Measurements from ENCODE around the gene GPR68. TPM values are rescaled to one million over a fixed set of nuclear protein-coding genes. Genes with fewer than 3 reads are reported as not detected.
A peak's percentile ranks its signal among the peaks of the same experiment; 100 is the strongest.

Gene GPR68
- total RNA-seq, 1 donor from 2014 or later, result 4.2 TPM

DNA sequence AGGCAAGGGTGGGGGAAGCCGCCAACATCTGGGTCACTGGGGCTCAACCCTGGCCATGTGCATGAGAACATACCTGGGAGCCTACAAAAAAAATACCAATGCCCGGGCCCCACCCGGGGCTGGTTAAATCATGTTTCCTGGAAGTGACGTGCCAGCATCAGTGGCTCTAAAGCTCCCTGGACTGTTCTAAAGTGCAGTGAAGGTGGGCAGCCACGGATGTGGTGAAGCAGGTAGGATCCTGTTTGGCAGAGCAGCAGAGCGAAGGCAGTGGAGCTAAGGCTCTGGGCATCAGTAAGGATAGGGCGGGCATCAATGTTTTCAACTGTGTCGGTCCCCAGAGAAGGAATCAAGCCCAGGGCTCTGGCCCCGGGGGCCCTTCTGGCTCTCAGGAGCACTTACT lies 525 bp upstream of the GPR68 start:
- H3K27me3 ChIP-seq, result no peaks in the 10 kb centered on the region
- TF ChIP-seq, protein P1, sequence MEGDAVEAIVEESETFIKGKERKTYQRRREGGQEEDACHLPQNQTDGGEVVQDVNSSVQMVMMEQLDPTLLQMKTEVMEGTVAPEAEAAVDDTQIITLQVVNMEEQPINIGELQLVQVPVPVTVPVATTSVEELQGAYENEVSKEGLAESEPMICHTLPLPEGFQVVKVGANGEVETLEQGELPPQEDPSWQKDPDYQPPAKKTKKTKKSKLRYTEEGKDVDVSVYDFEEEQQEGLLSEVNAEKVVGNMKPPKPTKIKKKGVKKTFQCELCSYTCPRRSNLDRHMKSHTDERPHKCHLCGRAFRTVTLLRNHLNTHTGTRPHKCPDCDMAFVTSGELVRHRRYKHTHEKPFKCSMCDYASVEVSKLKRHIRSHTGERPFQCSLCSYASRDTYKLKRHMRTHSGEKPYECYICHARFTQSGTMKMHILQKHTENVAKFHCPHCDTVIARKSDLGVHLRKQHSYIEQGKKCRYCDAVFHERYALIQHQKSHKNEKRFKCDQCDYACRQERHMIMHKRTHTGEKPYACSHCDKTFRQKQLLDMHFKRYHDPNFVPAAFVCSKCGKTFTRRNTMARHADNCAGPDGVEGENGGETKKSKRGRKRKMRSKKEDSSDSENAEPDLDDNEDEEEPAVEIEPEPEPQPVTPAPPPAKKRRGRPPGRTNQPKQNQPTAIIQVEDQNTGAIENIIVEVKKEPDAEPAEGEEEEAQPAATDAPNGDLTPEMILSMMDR (IDR thresholded peaks at IDR 0.05), result no peak
- no peak for TF ChIP-seq POLR2A (IDR thresholded peaks at IDR 0.05)
- no peak for TF ChIP-seq POLR2AphosphoS5 (IDR thresholded peaks at IDR 0.05; ENCODE audit: insufficient read depth in 1 of 2, low read depth in 1 of 2)
- H3K36me3 ChIP-seq, result no peaks in the 10 kb centered on the region
- no peak for DNase-seq (ENCODE audit: extremely low spot score in 2 of 2)
- H3K4me3 ChIP-seq, result no peak overlapping the region
- no peaks in the 10 kb centered on the region for H3K9me3 ChIP-seq
- intact Hi-C loops (cut with DNase I), result no loop called here
- peak overlapping the region; percentile 21 for H3K27ac ChIP-seq
- H3K4me1 ChIP-seq, result peaks cover 29% of the 10 kb centered on the region

DNA sequence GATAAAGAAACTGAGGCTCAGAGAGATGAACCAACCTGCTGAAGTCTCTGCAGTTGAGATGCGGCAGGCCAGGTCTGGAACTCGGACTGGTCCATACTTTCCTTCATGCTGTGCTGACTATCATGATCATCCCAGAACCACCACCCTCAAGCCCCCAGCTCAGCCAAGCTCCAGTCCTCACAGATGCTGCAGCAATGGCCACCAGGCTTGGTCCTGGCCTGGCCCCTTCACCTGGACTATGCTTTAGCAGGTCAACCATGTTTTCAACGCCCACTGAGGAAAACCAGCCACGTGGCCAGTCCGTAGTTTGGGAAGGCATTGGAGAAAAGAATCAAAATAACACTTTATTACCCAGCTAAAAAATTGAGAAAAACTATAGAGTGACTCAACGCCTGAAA lies 1.4 kb downstream of the GPR68 start:
- TF ChIP-seq POLR2A (IDR thresholded peaks at IDR 0.05) (no peak), POLR2AphosphoS5 (IDR thresholded peaks at IDR 0.05; ENCODE audit: insufficient read depth in 1 of 2, low read depth in 1 of 2) (no peak)
- TF ChIP-seq, protein P1 (IDR thresholded peaks at IDR 0.05), result no peak
- intact Hi-C loops (cut with DNase I), result no loop called here
- no peak for DNase-seq (ENCODE audit: extremely low spot score in 2 of 2)
- Histone ChIP-seq H3K27me3 (no peaks in the 10 kb centered on the region), H3K9me3 (no peaks in the 10 kb centered on the region), H3K4me3 (peak overlapping the region in 1 of 2 donors; percentile 13), H3K27ac (peak overlapping the region; percentile 33), H3K4me1 (peaks cover 29% of the 10 kb centered on the region), H3K36me3 (no peaks in the 10 kb centered on the region)

DNA sequence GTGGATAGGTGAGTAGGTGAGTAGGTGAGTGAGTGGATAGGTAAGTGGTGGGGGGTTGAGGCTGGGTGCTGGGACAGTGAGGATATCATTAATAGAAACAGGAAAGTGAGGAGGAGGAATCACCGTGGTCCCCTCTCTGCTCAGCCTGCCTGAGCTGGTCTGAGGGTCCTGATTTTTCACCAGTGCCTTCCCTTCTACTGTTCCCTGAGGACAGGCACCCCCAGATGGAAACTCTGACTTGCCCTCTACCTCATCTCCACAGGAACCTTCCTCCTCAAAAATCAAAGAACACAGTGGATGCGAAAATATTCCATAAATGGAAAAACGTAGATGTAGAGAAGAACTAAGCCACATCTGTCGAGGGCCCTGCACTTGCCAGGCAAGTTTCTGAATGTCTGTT lies 1.9 kb downstream of the GPR68 start:
- H3K27ac ChIP-seq, result peak overlapping the region; percentile 33
- H3K27me3 ChIP-seq, result no peaks in the 10 kb centered on the region
- peaks cover 29% of the 10 kb centered on the region for H3K4me1 ChIP-seq
- H3K4me3 ChIP-seq, result peak overlapping the region in 1 of 2 donors; percentile 26
- H3K9me3 ChIP-seq, result no peaks in the 10 kb centered on the region
- no peaks in the 10 kb centered on the region for H3K36me3 ChIP-seq
- intact Hi-C loops (cut with DNase I), result no loop called here
- no peak for DNase-seq (ENCODE audit: extremely low spot score in 2 of 2)
- TF ChIP-seq POLR2A (IDR thresholded peaks at IDR 0.05) (no peak), POLR2AphosphoS5 (IDR thresholded peaks at IDR 0.05; ENCODE audit: insufficient read depth in 1 of 2, low read depth in 1 of 2) (no peak)
- TF ChIP-seq, protein P1 (IDR thresholded peaks at IDR 0.05), result no peak

DNA sequence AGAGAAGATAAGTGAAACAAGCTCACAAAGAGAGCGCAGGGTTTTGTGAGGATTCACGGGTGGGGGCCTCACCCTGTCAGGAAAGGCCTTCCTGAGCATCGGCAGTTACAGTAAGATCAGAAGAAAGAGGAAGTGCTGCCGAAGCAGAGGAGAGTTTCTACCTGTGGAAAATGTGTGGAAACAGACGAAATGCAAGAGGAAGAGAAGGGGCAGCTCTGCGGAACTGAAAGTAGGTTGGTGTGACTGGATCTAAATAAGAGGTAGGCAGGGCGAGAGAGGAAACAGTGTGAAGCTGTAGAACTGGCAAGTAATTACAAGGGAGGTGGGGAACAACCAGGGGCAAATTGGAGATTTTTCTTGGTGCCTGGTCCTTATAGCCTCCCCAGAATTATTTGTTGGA lies 2.6 kb downstream of the GPR68 start:
- Histone ChIP-seq H3K9me3 (no peaks in the 10 kb centered on the region), H3K4me1 (peaks cover 29% of the 10 kb centered on the region), H3K27ac (peak overlapping the region; percentile 33), H3K27me3 (no peaks in the 10 kb centered on the region), H3K4me3 (peak overlapping the region in 1 of 2 donors; percentile 26), H3K36me3 (no peaks in the 10 kb centered on the region)
- no peak for TF ChIP-seq POLR2AphosphoS5 (IDR thresholded peaks at IDR 0.05; ENCODE audit: insufficient read depth in 1 of 2, low read depth in 1 of 2)
- TF ChIP-seq POLR2A (IDR thresholded peaks at IDR 0.05), result no peak
- TF ChIP-seq, protein P1 (IDR thresholded peaks at IDR 0.05), result no peak
- no peak for DNase-seq (ENCODE audit: extremely low spot score in 2 of 2)
- intact Hi-C loops (cut with DNase I), result no loop called here

GRCh38 chr14:91238661-91239060 lies 5.8 kb downstream of the GPR68 start:
- intact Hi-C loops (cut with DNase I), result no loop called here
- Histone ChIP-seq H3K36me3 (no peaks in the 10 kb centered on the region), H3K4me3 (no peak overlapping the region), H3K27ac (no peak overlapping the region), H3K9me3 (no peaks in the 10 kb centered on the region), H3K27me3 (no peaks in the 10 kb centered on the region), H3K4me1 (peaks cover 11% of the 10 kb centered on the region)
- no peak for DNase-seq (ENCODE audit: extremely low spot score in 2 of 2)
- TF ChIP-seq POLR2A (IDR thresholded peaks at IDR 0.05) (no peak), POLR2AphosphoS5 (IDR thresholded peaks at IDR 0.05; ENCODE audit: insufficient read depth in 1 of 2, low read depth in 1 of 2) (no peak)
- TF ChIP-seq, protein P1 (IDR thresholded peaks at IDR 0.05), result no peak

Data from vagina (tissue), 2 donors.